ENCODE data around the gene ARAP2. TPM values are rescaled to one million over a fixed set of nuclear protein-coding genes. Genes with fewer than 3 reads are reported as not detected.

The ARAP2 gene
- total RNA-seq, 2 experiments from 2014 or later = 6.9 to 8.6 TPM

DNA sequence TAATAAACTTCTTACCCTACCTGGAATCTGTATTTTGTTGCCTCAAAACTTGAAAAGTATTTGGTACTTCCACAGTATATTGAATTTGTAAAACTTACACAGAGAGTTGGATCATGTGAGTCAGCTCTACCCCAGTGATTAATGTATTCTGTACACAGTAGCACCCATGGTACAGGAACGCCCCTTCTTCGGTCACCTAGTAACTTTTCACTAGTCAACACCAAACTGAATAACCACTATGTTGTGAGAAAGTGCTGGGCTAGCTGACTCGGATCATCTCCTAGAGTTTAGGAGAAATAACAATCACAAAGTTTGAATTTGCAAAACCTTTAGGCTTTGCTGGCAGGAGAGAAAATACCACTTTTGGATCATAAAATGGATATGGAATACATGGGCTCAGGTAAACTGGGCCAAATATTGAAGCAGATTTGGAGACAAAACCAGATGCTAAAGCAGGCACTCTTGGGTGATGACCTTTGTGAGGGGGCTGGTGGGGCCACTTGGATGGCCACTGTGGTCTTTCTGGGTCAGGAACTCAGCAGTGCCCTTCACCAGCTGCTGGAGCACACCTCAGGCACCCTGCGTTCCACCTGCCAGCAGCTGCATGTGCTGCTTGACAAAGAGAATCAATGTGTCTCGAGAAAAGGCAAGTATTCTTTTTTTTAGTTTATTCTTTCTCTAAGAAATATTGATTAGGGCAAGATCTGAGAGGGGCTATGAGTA lies 37.2 kb upstream of the ARAP2 start, which contains the start of gene DTHD1:
Gene DTHD1 (plus strand): TSS at position 233 of the 723 bp plus-strand sequence. CDS start 143 bp downstream, at position 376.
- no peaks in the 10 kb centered on the region for H4K20me1 ChIP-seq (ENCODE audit: insufficient read depth, low read length)

DNA sequence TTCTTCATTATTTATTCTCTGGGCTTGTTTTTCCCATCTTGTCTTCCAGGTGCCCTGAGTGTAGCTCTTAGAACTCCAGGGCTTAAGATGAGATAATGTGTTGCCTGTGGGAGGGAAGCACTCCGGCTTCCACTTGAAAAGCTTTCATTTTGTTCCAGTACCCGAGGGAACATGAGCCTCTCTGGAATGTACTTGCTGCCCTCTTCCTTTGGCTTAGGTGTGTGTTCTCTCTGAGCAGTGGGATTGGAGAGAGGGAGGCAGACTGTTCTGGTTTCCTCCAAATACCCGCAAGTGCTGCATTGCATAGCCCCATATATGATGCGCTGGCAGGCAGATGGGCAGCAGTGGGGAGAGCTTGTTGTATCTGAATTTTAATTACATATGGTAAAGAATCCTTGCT lies 36.2 kb upstream of the ARAP2 start:
- H3K4me3 ChIP-seq (ENCODE audit: low read depth, low read length, poor library complexity, severe bottlenecking) = no peak overlapping the region
- TF ChIP-seq EZH2phosphoT487 (IDR thresholded peaks at IDR 0.05; ENCODE audit: borderline replicate concordance, low read depth, low read length) = no peak
- TF ChIP-seq, protein P1, sequence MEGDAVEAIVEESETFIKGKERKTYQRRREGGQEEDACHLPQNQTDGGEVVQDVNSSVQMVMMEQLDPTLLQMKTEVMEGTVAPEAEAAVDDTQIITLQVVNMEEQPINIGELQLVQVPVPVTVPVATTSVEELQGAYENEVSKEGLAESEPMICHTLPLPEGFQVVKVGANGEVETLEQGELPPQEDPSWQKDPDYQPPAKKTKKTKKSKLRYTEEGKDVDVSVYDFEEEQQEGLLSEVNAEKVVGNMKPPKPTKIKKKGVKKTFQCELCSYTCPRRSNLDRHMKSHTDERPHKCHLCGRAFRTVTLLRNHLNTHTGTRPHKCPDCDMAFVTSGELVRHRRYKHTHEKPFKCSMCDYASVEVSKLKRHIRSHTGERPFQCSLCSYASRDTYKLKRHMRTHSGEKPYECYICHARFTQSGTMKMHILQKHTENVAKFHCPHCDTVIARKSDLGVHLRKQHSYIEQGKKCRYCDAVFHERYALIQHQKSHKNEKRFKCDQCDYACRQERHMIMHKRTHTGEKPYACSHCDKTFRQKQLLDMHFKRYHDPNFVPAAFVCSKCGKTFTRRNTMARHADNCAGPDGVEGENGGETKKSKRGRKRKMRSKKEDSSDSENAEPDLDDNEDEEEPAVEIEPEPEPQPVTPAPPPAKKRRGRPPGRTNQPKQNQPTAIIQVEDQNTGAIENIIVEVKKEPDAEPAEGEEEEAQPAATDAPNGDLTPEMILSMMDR (conservative IDR thresholded peaks at IDR 0.05; ENCODE audit: low read length) = no peak
- no peaks in the 10 kb centered on the region for H3K9me3 ChIP-seq (ENCODE audit: low read length)
- POLR2A ChIA-PET = no interaction called here
- intact Hi-C loops (cut with micrococcal nuclease; ENCODE audit: unreplicated experiment) = no loop called here
- H3K4me2 ChIP-seq (ENCODE audit: low read length) = no peak overlapping the region
- H3K79me2 ChIP-seq (ENCODE audit: insufficient read depth, low read depth, low read length) = no peaks in the 10 kb centered on the region
- no TSS peak for BruUV-seq (replicated peaks)
- no peak overlapping the region for H3K27ac ChIP-seq (ENCODE audit: low read depth, low read length, poor library complexity, severe bottlenecking)
- no peak for DNase-seq (ENCODE audit: low spot score)
- H4K20me1 ChIP-seq (ENCODE audit: insufficient read depth, low read length) = no peaks in the 10 kb centered on the region
- CTCF ChIA-PET (ENCODE audit: unreplicated experiment) = no interaction called here
- no peaks in the 10 kb centered on the region for H3K4me1 ChIP-seq (ENCODE audit: insufficient read depth, low read length, poor library complexity, severe bottlenecking)
- H2AFZ ChIP-seq (ENCODE audit: low read length) = no peak overlapping the region
- no peaks in the 10 kb centered on the region for H3K9me2 ChIP-seq (ENCODE audit: insufficient read depth, low read length)
- no peaks in the 10 kb centered on the region for H3K36me3 ChIP-seq (ENCODE audit: insufficient read depth, low read length)

More for the DNA sequence above, 37.2 kb upstream of the ARAP2 start, which contains the start of gene DTHD1:
- POLR2A ChIA-PET = no interaction called here
- no peak within 1 kb of the TSS for H3K4me3 ChIP-seq (ENCODE audit: low read depth, low read length, poor library complexity, severe bottlenecking)
- no peak for DNase-seq (ENCODE audit: low spot score)
- H3K4me1 ChIP-seq (ENCODE audit: insufficient read depth, low read length, poor library complexity, severe bottlenecking) = no peaks in the 10 kb centered on the region
- H3K79me2 ChIP-seq (ENCODE audit: insufficient read depth, low read depth, low read length) = no peaks in the 10 kb centered on the region
- intact Hi-C loops (cut with micrococcal nuclease; ENCODE audit: unreplicated experiment) = no loop called here
- no peaks in the 10 kb centered on the region for H3K9me3 ChIP-seq (ENCODE audit: low read length)
- no peak within 1 kb of the TSS for H3K4me2 ChIP-seq (ENCODE audit: low read length)
- CTCF ChIA-PET (ENCODE audit: unreplicated experiment) = no interaction called here
- no peaks in the 10 kb centered on the region for H3K9me2 ChIP-seq (ENCODE audit: insufficient read depth, low read length)
- BruUV-seq (replicated peaks) = no TSS peak
- H3K36me3 ChIP-seq (ENCODE audit: insufficient read depth, low read length) = no peaks in the 10 kb centered on the region
- no peak within 1 kb of the TSS for H3K27ac ChIP-seq (ENCODE audit: low read depth, low read length, poor library complexity, severe bottlenecking)
- H2AFZ ChIP-seq (ENCODE audit: low read length) = no peak within 1 kb of the TSS
- TF ChIP-seq, protein P1 (conservative IDR thresholded peaks at IDR 0.05; ENCODE audit: low read length) = no peak
- no peak for TF ChIP-seq EZH2phosphoT487 (IDR thresholded peaks at IDR 0.05; ENCODE audit: borderline replicate concordance, low read depth, low read length)

DNA sequence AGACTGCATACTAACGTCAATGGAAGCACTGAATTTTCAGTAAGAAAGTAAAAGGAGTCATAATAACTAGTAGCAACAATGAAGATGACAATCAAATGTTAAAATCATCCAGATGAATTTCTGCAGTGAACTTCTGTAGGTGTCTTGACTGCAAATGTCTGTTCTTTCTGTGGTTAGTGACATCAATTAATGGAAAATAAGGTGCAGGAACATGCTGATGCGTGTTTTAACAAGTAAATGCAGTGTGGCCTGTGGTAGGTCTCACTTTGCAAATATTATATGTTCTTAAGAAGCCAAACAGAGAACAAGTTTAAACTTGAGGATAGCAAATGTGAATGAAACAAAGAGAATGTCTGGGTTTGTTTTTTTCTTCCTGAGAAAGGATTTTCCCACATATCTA lies 34.5 kb upstream of the ARAP2 start:
- no peak overlapping the region for H3K4me2 ChIP-seq (ENCODE audit: low read length)
- H3K27ac ChIP-seq (ENCODE audit: low read depth, low read length, poor library complexity, severe bottlenecking) = no peak overlapping the region
- no peaks in the 10 kb centered on the region for H3K4me1 ChIP-seq (ENCODE audit: insufficient read depth, low read length, poor library complexity, severe bottlenecking)
- no peak overlapping the region for H2AFZ ChIP-seq (ENCODE audit: low read length)
- TF ChIP-seq, protein P1 (conservative IDR thresholded peaks at IDR 0.05; ENCODE audit: low read length) = no peak
- TF ChIP-seq EZH2phosphoT487 (IDR thresholded peaks at IDR 0.05; ENCODE audit: borderline replicate concordance, low read depth, low read length) = no peak
- BruUV-seq (replicated peaks) = no TSS peak
- no peaks in the 10 kb centered on the region for H3K9me3 ChIP-seq (ENCODE audit: low read length)
- H3K36me3 ChIP-seq (ENCODE audit: insufficient read depth, low read length) = no peaks in the 10 kb centered on the region
- no peaks in the 10 kb centered on the region for H4K20me1 ChIP-seq (ENCODE audit: insufficient read depth, low read length)
- ChIA-PET POLR2A (no interaction called here), CTCF (ENCODE audit: unreplicated experiment) (no interaction called here)
- no peak for DNase-seq (ENCODE audit: low spot score)
- no peaks in the 10 kb centered on the region for H3K79me2 ChIP-seq (ENCODE audit: insufficient read depth, low read depth, low read length)
- intact Hi-C loops (cut with micrococcal nuclease; ENCODE audit: unreplicated experiment) = no loop called here
- H3K9me2 ChIP-seq (ENCODE audit: insufficient read depth, low read length) = no peaks in the 10 kb centered on the region
- H3K4me3 ChIP-seq (ENCODE audit: low read depth, low read length, poor library complexity, severe bottlenecking) = no peak overlapping the region
